Muscle of leg (tissue), 11 donors: ENCODE data around the gene MTUS2. TPM values are rescaled to one million over a fixed set of nuclear protein-coding genes. Genes with fewer than 3 reads are reported as not detected.

Experiments
- DNase-seq: peaks from one replicate; pipeline ENCODE4 v3.0.0; 2013
- H3K27ac ChIP-seq: one replicate; pipeline ENCODE4 v1.5.1; 2013; ENCODE audit warnings: mild to moderate bottlenecking, low read length, control low read depth
- H3K27me3 ChIP-seq: one replicate; pipeline ENCODE4 v1.6.1; 2013; ENCODE audit warnings: low read length; ENCODE audit not compliant: control insufficient read depth, insufficient read depth
- H3K36me3 ChIP-seq: one replicate; pipeline ENCODE4 v1.6.1; 2013; ENCODE audit warnings: low read length; ENCODE audit not compliant: control insufficient read depth, insufficient read depth
- H3K4me1 ChIP-seq: one replicate; pipeline ENCODE4 v1.6.1; 2013; ENCODE audit warnings: low read length; ENCODE audit not compliant: control insufficient read depth, insufficient read depth
- H3K4me3 ChIP-seq: one replicate; pipeline ENCODE4 v1.5.1; 2013; ENCODE audit warnings: low read length, control low read depth
- H3K9me3 ChIP-seq: replicated peaks from 2 replicates; pipeline ENCODE4 v1.6.1; 2013; ENCODE audit warnings: low read depth, low read length; ENCODE audit not compliant: control insufficient read depth
- WGBS: methylation state at CpG from one replicate; pipeline ENCODE4 v1.1.5; 2013; ENCODE audit warnings: missing lambda C conversion rate; ENCODE audit not compliant: insufficient coverage; 5-methylcytosine and 5-hydroxymethylcytosine counted together
- polyA plus RNA-seq, 8 donors: library from polyadenylated mRNA; unstranded; fragments of 120-200 nt; gene quantifications; one replicate each; pipeline versions ENCODE4 v1.2.1 to v1.2.3, GENCODE V29; 2013; ENCODE audit warnings: inconsistent platforms in 1 of 8, low replicate concordance in 1 of 8; ENCODE audit not compliant: insufficient read length in 8 of 8, insufficient read depth in 1 of 8
- total RNA-seq: library from RNA; stranded (reverse); fragments of 120-200 nt; gene quantifications from one replicate; pipeline ENCODE4 v1.2.4, GENCODE V29; 2013

Gene MTUS2
- total and polyA plus RNA-seq, 9 donors, result 11.3 to 29.5 (median 21.7) TPM

DNA sequence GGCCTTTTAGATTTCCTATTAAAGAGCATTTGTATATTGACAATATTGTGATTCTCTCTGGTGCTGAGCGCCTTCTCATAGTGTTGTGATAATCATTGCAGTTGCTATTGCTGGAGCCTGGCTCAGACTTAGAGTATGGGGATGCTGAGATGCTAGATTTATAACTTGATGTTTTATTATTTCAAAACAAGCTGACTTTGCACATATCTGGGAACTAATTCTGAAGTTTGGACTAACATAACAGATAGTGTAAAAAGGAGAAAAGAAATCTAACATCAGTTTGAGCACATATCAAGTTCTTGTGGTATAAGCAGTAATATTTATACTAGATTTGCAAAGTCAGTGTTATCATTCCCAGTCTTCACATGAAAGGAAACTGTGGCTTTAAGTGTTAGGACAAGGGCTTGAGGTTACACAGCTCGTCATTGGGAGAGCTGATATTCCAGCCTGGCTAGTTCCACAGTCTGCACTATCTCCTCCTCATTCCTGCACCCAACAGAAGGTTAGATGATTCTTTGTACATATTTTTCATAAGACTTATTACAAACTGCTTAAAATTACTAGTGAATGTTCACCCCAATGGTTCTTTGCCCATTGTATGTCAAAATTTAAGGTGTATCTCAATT is 279.8 kb downstream of the MTUS2 start:
- Histone ChIP-seq H3K27ac (no peak overlapping the region), H3K27me3 (no peaks in the 10 kb centered on the region), H3K36me3 (no peaks in the 10 kb centered on the region), H3K4me1 (no peaks in the 10 kb centered on the region), H3K9me3 (no peaks in the 10 kb centered on the region), H3K4me3 (no peak overlapping the region)
- no peak for DNase-seq
- WGBS, result no CpG with 5 or more reads among the region's 2 CpGs

DNA sequence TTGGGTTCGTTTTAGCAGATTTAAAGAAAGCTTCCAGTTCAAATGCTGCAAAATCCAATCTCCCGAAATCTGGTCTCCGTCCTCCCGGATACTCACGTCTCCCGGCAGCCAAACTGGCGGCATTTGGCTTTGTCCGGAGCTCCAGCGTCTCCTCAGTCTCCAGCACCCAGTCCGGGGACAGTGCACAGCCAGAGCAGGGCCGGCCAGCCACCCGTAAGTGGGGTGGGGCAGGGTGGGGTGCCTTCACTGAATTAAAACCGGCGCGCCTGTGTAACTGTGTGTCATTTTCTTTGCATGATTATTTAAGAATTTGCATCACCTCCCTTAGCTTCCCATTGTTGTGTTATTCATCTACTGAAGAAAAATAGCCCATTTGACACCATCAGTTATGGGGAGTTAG is 280.6 kb downstream of the MTUS2 start:
- H3K27me3 ChIP-seq, result no peaks in the 10 kb centered on the region
- H3K4me3 ChIP-seq, result no peak overlapping the region

DNA sequence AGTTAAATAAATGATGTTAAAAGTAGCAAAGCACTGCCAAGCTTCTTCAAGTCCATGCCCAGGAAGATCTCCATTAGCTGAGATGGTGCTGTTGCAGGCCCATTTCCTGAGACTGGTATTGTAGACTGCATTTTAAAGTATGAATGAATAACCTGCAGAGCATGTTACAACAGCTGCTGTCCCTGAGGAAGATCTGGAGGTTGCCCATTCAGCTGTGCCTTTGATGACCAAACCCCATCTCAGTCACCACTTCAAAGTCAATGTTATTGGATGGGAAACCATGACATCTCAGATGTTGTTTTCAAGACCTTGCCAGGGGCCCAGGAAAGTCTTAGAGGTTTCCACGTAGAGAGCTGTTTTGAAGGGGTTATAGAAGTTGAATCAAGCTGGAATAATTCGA is 281.3 kb downstream of the MTUS2 start:
- H3K9me3 ChIP-seq, result no peaks in the 10 kb centered on the region
- no peak overlapping the region for H3K4me3 ChIP-seq
- no peaks in the 10 kb centered on the region for H3K4me1 ChIP-seq
- no peak for DNase-seq
- no peaks in the 10 kb centered on the region for H3K36me3 ChIP-seq
- H3K27ac ChIP-seq, result no peak overlapping the region
- 63% methylated on average over 1 of the region's 2 CpGs for WGBS
- H3K27me3 ChIP-seq, result no peaks in the 10 kb centered on the region

More for the DNA sequence above, 280.6 kb downstream of the MTUS2 start:
- Histone ChIP-seq H3K9me3 (no peaks in the 10 kb centered on the region), H3K27ac (no peak overlapping the region), H3K4me1 (no peaks in the 10 kb centered on the region), H3K36me3 (no peaks in the 10 kb centered on the region)
- WGBS, result 93% methylated on average over 9 of the region's 15 CpGs
- DNase-seq, result no peak

DNA sequence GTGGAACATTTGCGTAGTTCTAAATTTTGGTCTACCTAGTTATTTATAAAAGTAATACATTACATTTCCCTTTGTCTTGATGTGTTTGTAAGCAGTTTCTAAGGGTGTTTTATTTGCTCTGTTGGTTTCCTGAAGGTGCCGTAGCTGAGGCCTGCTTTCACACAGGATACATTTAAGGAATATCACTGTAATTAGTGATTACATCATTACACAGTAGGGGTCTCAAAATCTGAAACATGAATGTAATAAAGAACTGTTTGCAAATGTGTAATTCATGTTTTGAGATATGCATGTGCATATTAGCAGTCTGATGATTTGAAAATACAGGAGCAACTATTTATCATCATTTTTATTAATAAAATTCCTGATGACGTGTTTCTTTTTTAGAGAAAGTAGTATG is 281.8 kb downstream of the MTUS2 start:
- DNase-seq, result no peak
- WGBS, result no CpG with 5 or more reads among the region's 3 CpGs
- no peak overlapping the region for H3K4me3 ChIP-seq
- no peaks in the 10 kb centered on the region for H3K9me3 ChIP-seq
- no peaks in the 10 kb centered on the region for H3K27me3 ChIP-seq
- no peak overlapping the region for H3K27ac ChIP-seq
- no peaks in the 10 kb centered on the region for H3K36me3 ChIP-seq
- H3K4me1 ChIP-seq, result no peaks in the 10 kb centered on the region

DNA sequence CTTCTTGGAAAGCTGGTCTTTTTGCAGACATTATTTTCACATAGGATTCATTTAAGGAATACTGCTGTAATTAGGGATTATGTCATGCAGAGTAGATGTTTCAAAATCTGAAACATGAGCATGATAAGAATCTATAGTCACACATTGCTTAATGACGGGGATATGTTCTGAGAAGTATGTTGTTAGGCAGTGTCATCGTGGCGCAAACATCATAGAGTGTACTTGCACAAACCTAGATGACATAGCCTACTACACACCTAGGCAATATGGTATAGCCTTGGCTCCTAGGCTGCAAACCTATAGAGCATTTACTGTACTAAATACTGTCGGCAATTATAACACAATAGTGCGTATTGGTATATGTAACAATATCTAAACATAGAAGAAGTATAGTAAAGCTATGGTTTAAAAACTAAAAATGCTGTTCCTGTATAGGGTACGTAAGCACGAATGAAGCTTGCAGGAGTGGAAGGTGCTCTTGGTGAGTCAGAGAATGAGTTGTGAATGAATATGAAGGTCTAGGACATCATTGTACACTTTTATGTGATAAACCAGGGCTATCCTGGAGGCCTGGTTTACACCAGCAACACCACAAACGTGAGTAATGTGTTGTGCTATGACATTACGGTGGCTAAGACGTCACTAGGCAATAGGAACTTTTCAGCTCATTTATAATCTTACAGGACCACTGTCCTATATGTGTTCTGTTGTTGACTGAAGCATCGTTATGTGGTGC is 283.1 kb downstream of the MTUS2 start:
- DNase-seq, result no peak
- no peak overlapping the region for H3K27ac ChIP-seq
- H3K4me3 ChIP-seq, result no peak overlapping the region
- no peaks in the 10 kb centered on the region for H3K36me3 ChIP-seq
- H3K27me3 ChIP-seq, result no peaks in the 10 kb centered on the region
- no peaks in the 10 kb centered on the region for H3K4me1 ChIP-seq
- WGBS, result 50% methylated on average over 2 of the region's 11 CpGs
- no peaks in the 10 kb centered on the region for H3K9me3 ChIP-seq

DNA sequence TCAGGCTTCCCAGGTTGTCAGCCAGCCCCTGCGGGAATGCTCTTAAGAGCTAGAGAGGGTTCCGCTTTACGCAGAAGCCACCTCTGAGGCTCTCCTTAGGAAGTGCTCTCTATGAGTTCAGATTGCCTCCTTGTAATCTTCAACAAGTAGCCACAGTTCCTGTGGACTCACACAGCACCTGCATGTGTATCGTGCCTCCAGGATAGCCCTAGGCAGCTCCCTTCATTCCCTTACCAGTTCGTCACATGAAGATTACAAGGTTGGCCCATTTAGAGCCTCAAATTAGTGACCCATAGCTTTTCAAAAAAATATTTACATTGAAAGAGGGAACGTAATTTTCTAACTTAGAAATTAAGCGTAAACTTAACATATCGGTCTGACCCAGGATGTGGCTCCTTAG is 284.3 kb downstream of the MTUS2 start:
- H3K4me3 ChIP-seq, result no peak overlapping the region
- no peaks in the 10 kb centered on the region for H3K4me1 ChIP-seq
- no peaks in the 10 kb centered on the region for H3K27me3 ChIP-seq
- no peak for DNase-seq
- no peak overlapping the region for H3K27ac ChIP-seq
- H3K36me3 ChIP-seq, result no peaks in the 10 kb centered on the region
- no peaks in the 10 kb centered on the region for H3K9me3 ChIP-seq
- 95% methylated on average over 3 of the region's 8 CpGs for WGBS

DNA sequence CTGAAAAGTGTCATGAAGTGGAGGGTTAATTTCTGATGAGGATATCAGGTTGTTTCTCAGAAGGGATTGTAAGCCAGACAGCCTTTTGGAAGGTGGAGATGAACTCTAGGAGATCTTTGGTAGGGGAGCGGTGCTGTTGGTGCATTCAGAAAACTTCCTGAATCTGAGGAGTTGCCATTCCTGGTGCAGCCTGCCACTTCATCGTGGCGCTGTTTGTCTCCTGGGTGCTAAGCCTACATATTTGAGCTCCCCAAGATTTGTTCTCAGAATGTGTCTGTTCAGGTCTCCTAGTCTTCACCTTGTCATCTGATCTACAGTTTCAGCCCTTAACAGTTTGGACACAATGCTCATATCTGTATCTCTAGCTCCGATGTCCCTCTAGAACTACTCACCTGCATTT is 285.6 kb downstream of the MTUS2 start:
- Histone ChIP-seq H3K9me3 (no peaks in the 10 kb centered on the region), H3K27ac (no peak overlapping the region), H3K4me3 (no peak overlapping the region), H3K27me3 (no peaks in the 10 kb centered on the region), H3K36me3 (no peaks in the 10 kb centered on the region), H3K4me1 (no peaks in the 10 kb centered on the region)
- 57% methylated on average over 4 of the region's 4 CpGs for WGBS
- no peak for DNase-seq

DNA sequence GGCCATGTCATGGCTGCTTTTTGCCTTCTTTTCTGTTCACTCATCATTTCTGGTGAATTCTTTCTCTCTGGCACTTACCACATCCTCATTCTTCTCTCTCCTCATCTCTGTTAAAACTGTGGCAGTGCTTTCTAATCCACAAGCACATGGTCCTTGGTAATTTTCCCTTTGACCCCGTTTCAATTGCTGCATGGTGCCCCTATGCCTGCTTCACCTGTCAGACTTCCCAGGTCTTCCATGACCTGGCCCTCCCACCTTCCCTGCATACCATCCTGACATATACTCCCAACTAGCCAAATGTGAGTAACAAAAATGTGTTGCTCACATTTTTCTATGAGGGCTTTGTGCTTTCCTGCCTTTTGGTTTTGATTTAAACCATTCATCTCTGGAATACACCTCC is 286.5 kb downstream of the MTUS2 start:
- WGBS, result 69% methylated on average over 1 of the region's 1 CpG
- no peak for DNase-seq
- Histone ChIP-seq H3K4me3 (no peak overlapping the region), H3K9me3 (no peaks in the 10 kb centered on the region), H3K36me3 (no peaks in the 10 kb centered on the region), H3K27me3 (no peaks in the 10 kb centered on the region), H3K27ac (no peak overlapping the region), H3K4me1 (no peaks in the 10 kb centered on the region)

DNA sequence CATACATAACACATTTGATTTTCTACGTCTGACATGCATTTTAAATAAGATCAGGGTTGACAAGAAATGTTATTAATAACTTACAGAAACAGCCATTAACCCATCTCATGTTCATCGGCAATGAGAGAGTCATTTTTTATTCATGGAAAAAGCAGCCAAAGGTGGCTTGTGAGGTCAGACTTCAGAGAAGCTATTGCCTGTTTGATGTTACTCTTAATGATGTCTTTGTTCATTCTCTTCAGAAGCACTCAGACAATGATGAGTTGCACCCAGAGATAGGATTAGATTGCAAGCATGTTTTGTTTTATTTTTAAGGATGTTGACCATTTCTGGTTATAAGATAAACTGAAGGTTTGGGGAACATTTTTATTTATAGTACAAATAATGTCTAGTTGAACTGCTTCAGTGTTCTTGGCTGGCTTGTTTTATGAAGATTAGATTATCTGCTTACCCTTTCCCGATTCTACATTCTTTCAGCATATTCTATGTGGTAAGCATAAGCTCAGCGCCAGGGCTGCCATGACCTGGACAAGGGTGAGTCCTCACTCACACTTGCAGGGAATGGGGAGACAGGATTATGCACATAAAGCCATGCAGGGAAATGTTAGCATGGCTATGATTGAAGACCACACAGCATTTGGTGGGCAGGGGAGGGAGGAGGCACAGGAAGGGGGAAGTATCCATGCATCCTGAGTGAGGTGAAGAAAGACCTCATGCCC is 288.1 kb downstream of the MTUS2 start:
- no CpG with 5 or more reads among the region's 4 CpGs for WGBS
- DNase-seq, result no peak
- H3K36me3 ChIP-seq, result no peaks in the 10 kb centered on the region

DNA sequence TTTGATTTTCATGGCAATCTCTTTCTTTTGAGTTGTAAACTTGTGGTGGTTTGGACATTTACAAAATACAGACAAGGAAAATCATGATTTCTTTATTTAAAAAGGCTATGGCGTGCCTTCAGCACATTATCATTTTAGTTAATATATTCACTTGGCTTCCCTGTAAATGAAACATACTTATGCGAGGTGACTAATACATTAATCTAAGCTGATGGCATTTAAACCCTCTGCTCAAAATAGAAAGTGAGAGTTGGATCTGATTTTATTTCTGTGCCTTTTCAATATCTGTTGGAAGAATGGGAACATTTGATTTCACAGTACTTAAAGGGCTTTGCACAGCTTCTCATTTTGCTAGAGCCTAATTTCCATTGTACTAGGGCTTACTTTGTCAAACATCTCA is 289.8 kb downstream of the MTUS2 start:
- no peak for DNase-seq
- no peaks in the 10 kb centered on the region for H3K27me3 ChIP-seq
- no peak overlapping the region for H3K27ac ChIP-seq
- no CpG with 5 or more reads among the region's 2 CpGs for WGBS
- no peaks in the 10 kb centered on the region for H3K9me3 ChIP-seq
- H3K4me1 ChIP-seq, result no peaks in the 10 kb centered on the region
- H3K36me3 ChIP-seq, result no peaks in the 10 kb centered on the region
- no peak overlapping the region for H3K4me3 ChIP-seq

More for the DNA sequence above, 288.1 kb downstream of the MTUS2 start:
- Histone ChIP-seq H3K4me3 (no peak overlapping the region), H3K27me3 (no peaks in the 10 kb centered on the region), H3K27ac (no peak overlapping the region), H3K9me3 (no peaks in the 10 kb centered on the region), H3K4me1 (no peaks in the 10 kb centered on the region)
